Activated CD8-positive, alpha-beta memory T cell treated with anti-CD3 and anti-CD28 coated beads, Interleukin-2, amount 50 U/mL, for 48 hours (primary cell): Measurements from ENCODE around the gene PPM1H.
"Not testable (repeated sequence)": the region's sequence is repeated elsewhere in the genome, so short reads cannot be mapped to it uniquely, and the experiment has no call there.

ENCODE experiments used
- DNase-seq: peaks from one replicate; pipeline ENCODE4 v3.0.0-alpha.2; 2020

The PPM1H gene

GRCh38 chr12:62827855-62828254 lies 107.1 kb downstream of the PPM1H start:
- DNase-seq: no peak

GRCh38 chr12:62827042-62827441 lies 107.9 kb downstream of the PPM1H start:
- DNase-seq: no peak

- DNase-seq: no peak
These were observed 117.2 kb downstream of the PPM1H start for GRCh38 chr12:62817556-62818271.

GRCh38 chr12:62814243-62814642 lies 120.7 kb downstream of the PPM1H start:
- no peak for DNase-seq

GRCh38 chr12:62813031-62813829 lies 121.7 kb downstream of the PPM1H start:
- peak; percentile 64 for DNase-seq

GRCh38 chr12:62811481-62811880 lies 123.5 kb downstream of the PPM1H start:
- DNase-seq: not testable (repeated sequence)

- DNase-seq: no peak
These were observed 126.6 kb downstream of the PPM1H start for GRCh38 chr12:62808166-62808879.

GRCh38 chr12:62806893-62807292 lies 128.1 kb downstream of the PPM1H start:
- DNase-seq: no peak

- no peak for DNase-seq
These were observed 128.6 kb downstream of the PPM1H start for GRCh38 chr12:62806244-62806836.

- no peak for DNase-seq
These were observed 129.4 kb downstream of the PPM1H start for GRCh38 chr12:62805517-62805916.

GRCh38 chr12:62803756-62804155 lies 131.2 kb downstream of the PPM1H start:
- DNase-seq: no peak

GRCh38 chr12:62802984-62803383 lies 132.0 kb downstream of the PPM1H start:
- DNase-seq: no peak

- no peak for DNase-seq
These were observed 132.6 kb downstream of the PPM1H start for GRCh38 chr12:62802321-62802720.

GRCh38 chr12:62801796-62802195 lies 133.2 kb downstream of the PPM1H start:
- no peak for DNase-seq

- no peak for DNase-seq
These were observed 134.1 kb downstream of the PPM1H start for GRCh38 chr12:62800707-62801400.

GRCh38 chr12:62799766-62800406 lies 135.1 kb downstream of the PPM1H start:
- no peak for DNase-seq

- peak; percentile 66 for DNase-seq
These were observed 135.7 kb downstream of the PPM1H start for GRCh38 chr12:62799126-62799736.

- no peak for DNase-seq
These were observed 140.7 kb downstream of the PPM1H start for GRCh38 chr12:62794218-62794583.

GRCh38 chr12:62793256-62794217 lies 141.4 kb downstream of the PPM1H start:
- peak; percentile 88 for DNase-seq

- DNase-seq: no peak
These were observed 142.6 kb downstream of the PPM1H start for GRCh38 chr12:62792236-62792870.
